A549 (cell line): Measurements from ENCODE around the gene NTSR1. TPM values are rescaled to one million over a fixed set of nuclear protein-coding genes. Genes with fewer than 3 reads are reported as not detected.

Experiments used
- ATAC-seq, 2 experiments: fragments of 200-7000 bp in 1 of 2; fragments of >200 bp in 1 of 2; cut with Nextera tagmentation in 1 of 2; cut with Tn5 transposase in 1 of 2; 3 replicates each; pipeline versions ENCODE4 v1.8.0 to v1.9.1; 2018 to 2020; ENCODE audit warnings: mild to moderate bottlenecking in 1 of 2, moderate library complexity in 1 of 2
- CTCF ChIA-PET: fragments of 300-600 bp; sonication (Branson Sonifier 250); formaldehyde crosslinking; extraction: SDS; loops from one replicate; lab custom pipeline; 2021; ENCODE audit warnings: antibody characterized with exemption, inconsistent platforms; lab: Yijun Ruan, JAX
- POLR2A ChIA-PET: fragments of 350-600 bp; formaldehyde crosslinking; extraction: SDS; loops from one replicate; lab custom pipeline; 2021; ENCODE audit warnings: antibody characterized with exemption, inconsistent platforms; lab: Yijun Ruan, JAX
- DNase-seq, 2 experiments: peaks; one replicate each; pipeline versions ENCODE4 v3.0.0 to v3.0.0-alpha.2; 2011 to 2016; ENCODE audit warnings: low read depth in 1 of 2, low spot score in 1 of 2
- FAIRE-seq: peaks from 2 replicates; lab custom pipeline; 2011; peaks lifted over from hg19 to GRCh38; lab: Jason Lieb, UNC
- H3K27ac ChIP-seq, 2 experiments: fragments of >200 bp; sonication (Bioruptor Twin); formaldehyde crosslinking; 3 replicates each; pipeline ENCODE4 v1.5.1; 2016 to 2017
- H3K4me1 ChIP-seq: fragments of >200 bp; sonication (Bioruptor Twin); formaldehyde crosslinking; 3 replicates; pipeline ENCODE4 v1.6.1; 2016
- H3K4me2 ChIP-seq: fragments of >200 bp; sonication (Bioruptor Twin); formaldehyde crosslinking; 3 replicates; pipeline ENCODE4 v1.6.1; 2016
- H3K4me3 ChIP-seq: fragments of >200 bp; sonication (Bioruptor Twin); formaldehyde crosslinking; 3 replicates; pipeline ENCODE4 v1.5.1; 2016
- H3K9me3 ChIP-seq: fragments of >200 bp; sonication (Bioruptor Twin); formaldehyde crosslinking; 3 replicates; pipeline ENCODE4 v1.6.1; 2016
- ATOH8 ChIP-seq: fragments of 250-450 bp; sonication (Bioruptor Pico); IDR thresholded peaks from 2 replicates; pipeline ENCODE4 v1.5.0; 2020; ENCODE audit warnings: low read depth, mild to moderate bottlenecking, moderate library complexity
- BCL3 ChIP-seq: fragments of >200 bp; sonication (Bioruptor Twin); formaldehyde crosslinking; IDR thresholded peaks from 3 replicates; pipeline ENCODE4 v1.6.1; 2016
- CBX8 ChIP-seq: fragments of 200-600 bp; sonication (generic); IDR thresholded peaks from 2 replicates; pipeline ENCODE4 v1.6.1; 2016
- CHD2 ChIP-seq: fragments of 150-350 bp; IDR thresholded peaks from 2 replicates; pipeline ENCODE4 v1.6.1; 2014; ENCODE audit warnings: low read length; ENCODE audit not compliant: partially characterized antibody
- EHF ChIP-seq: fragments of 250-450 bp; sonication (Bioruptor Pico); IDR thresholded peaks from 2 replicates; pipeline ENCODE4 v1.5.0; 2020; ENCODE audit warnings: mild to moderate bottlenecking
- EHMT2 ChIP-seq: fragments of 200-600 bp; sonication (generic); IDR thresholded peaks from 2 replicates; pipeline ENCODE4 v1.6.1; 2016; ENCODE audit warnings: antibody characterized with exemption, low read depth, mild to moderate bottlenecking, moderate library complexity
- ELK1 ChIP-seq: fragments of 150-350 bp; IDR thresholded peaks from 2 replicates; pipeline ENCODE4 v1.6.1; 2014; ENCODE audit warnings: low read depth, mild to moderate bottlenecking, low read length
- EP300 ChIP-seq, 2 experiments: fragments of >200 bp; sonication (Bioruptor Twin); formaldehyde crosslinking; IDR thresholded peaks; 2 replicates in 1 of 2; 3 replicates in 1 of 2; pipeline ENCODE4 v1.6.1; 2016 to 2017
- HMGXB4 ChIP-seq: fragments of 250-450 bp; sonication (Bioruptor Pico); IDR thresholded peaks from 2 replicates; pipeline ENCODE4 v1.5.0; 2021; ENCODE audit warnings: mild to moderate bottlenecking, moderate library complexity, borderline replicate concordance
- HOXA7 ChIP-seq: fragments of 250-450 bp; sonication (Bioruptor Pico); IDR thresholded peaks from 2 replicates; pipeline ENCODE4 v1.5.0; 2020; ENCODE audit warnings: mild to moderate bottlenecking, moderate library complexity
- HOXB5 ChIP-seq: fragments of 250-450 bp; sonication (Bioruptor Pico); IDR thresholded peaks from 2 replicates; pipeline ENCODE4 v1.5.0; 2020; ENCODE audit warnings: mild to moderate bottlenecking, moderate library complexity
- JUN ChIP-seq, 2 experiments: fragments of >200 bp; sonication (Bioruptor Twin); formaldehyde crosslinking; IDR thresholded peaks; 2 replicates in 1 of 2; 3 replicates in 1 of 2; pipeline ENCODE4 v1.6.1; 2016 to 2017
- KDM1A ChIP-seq: fragments of 200-600 bp; sonication (generic); IDR thresholded peaks from 2 replicates; pipeline ENCODE4 v1.6.1; 2016; ENCODE audit warnings: low read depth, mild to moderate bottlenecking
- KDM5A ChIP-seq: fragments of 200-600 bp; sonication (generic); IDR thresholded peaks from 2 replicates; pipeline ENCODE4 v1.6.1; 2016; ENCODE audit warnings: antibody characterized with exemption, mild to moderate bottlenecking
- MAFK ChIP-seq: fragments of 450-650 bp; IDR thresholded peaks from 2 replicates; pipeline ENCODE4 v1.6.1; 2014; ENCODE audit not compliant: partially characterized antibody
- MAX ChIP-seq: IDR thresholded peaks from 2 replicates; pipeline ENCODE4 v1.6.1; 2012
- MAZ ChIP-seq: fragments of 150-350 bp; IDR thresholded peaks from 2 replicates; pipeline ENCODE4 v1.6.1; 2014; ENCODE audit warnings: antibody characterized with exemption, low read depth, low read length, borderline replicate concordance
- MYC ChIP-seq: IDR thresholded peaks from 2 replicates; pipeline ENCODE4 v1.6.1; 2012; ENCODE audit warnings: mild to moderate bottlenecking, inconsistent platforms, low read length, improper control_type of control experiment, borderline replicate concordance
- NFE2L2 ChIP-seq: fragments of 150-350 bp; conservative IDR thresholded peaks from 2 replicates; pipeline ENCODE4 v1.6.1; 2014; ENCODE audit warnings: low read length
- NR3C1 ChIP-seq: fragments of >200 bp; sonication (Bioruptor Twin); formaldehyde crosslinking; IDR thresholded peaks from 3 replicates; pipeline ENCODE4 v1.6.1; 2017
- PBX3 ChIP-seq: IDR thresholded peaks from 2 replicates; pipeline ENCODE4 v1.6.1; 2012
- PHF8 ChIP-seq: fragments of 200-600 bp; sonication (generic); IDR thresholded peaks from 2 replicates; pipeline ENCODE4 v1.6.1; 2016; ENCODE audit warnings: low read depth, mild to moderate bottlenecking, antibody characterized with exemption, moderate library complexity, borderline replicate concordance
- POLR2A ChIP-seq: IDR thresholded peaks from 2 replicates; pipeline ENCODE4 v1.6.1; 2012; ENCODE audit warnings: mild to moderate bottlenecking, low read length
- POLR2AphosphoS2 ChIP-seq: conservative IDR thresholded peaks from 2 replicates; pipeline ENCODE4 v1.6.1; 2012; ENCODE audit warnings: low read length, improper control_type of control experiment, inconsistent platforms
- RAD21 ChIP-seq, 2 experiments: fragments of >200 bp in 1 of 2; sonication (Bioruptor Twin) in 1 of 2; formaldehyde crosslinking in 1 of 2; IDR thresholded peaks in 1 of 2; conservative IDR thresholded peaks in 1 of 2; 2 replicates in 1 of 2; 3 replicates in 1 of 2; pipeline ENCODE4 v1.6.1; 2012 to 2018; ENCODE audit warnings: inconsistent platforms in 1 of 2
- RARB ChIP-seq: fragments of 250-450 bp; sonication (Bioruptor Pico); IDR thresholded peaks from 2 replicates; pipeline ENCODE4 v1.8.0; 2021; ENCODE audit warnings: mild to moderate bottlenecking, moderate library complexity
- TFCP2L1 ChIP-seq: fragments of 250-450 bp; sonication (Bioruptor Pico); IDR thresholded peaks from 2 replicates; pipeline ENCODE4 v1.5.0; 2021; ENCODE audit warnings: mild to moderate bottlenecking
- TP53 ChIP-seq: fragments of 250-450 bp; sonication (Bioruptor Pico); IDR thresholded peaks from 2 replicates; pipeline ENCODE4 v1.5.0; 2021; ENCODE audit warnings: mild to moderate bottlenecking, moderate library complexity
- USF2 ChIP-seq: fragments of 450-650 bp; IDR thresholded peaks from 2 replicates; pipeline ENCODE4 v1.6.1; 2014; ENCODE audit warnings: antibody characterized with exemption
- ZNF302 ChIP-seq: fragments of 250-450 bp; sonication (Bioruptor Pico); IDR thresholded peaks from 2 replicates; pipeline ENCODE4 v1.9.0; 2021; ENCODE audit warnings: inconsistent platforms, mild to moderate bottlenecking, moderate library complexity
- ZSCAN20 ChIP-seq: fragments of 250-450 bp; sonication (Bioruptor Pico); IDR thresholded peaks from 2 replicates; pipeline ENCODE4 v1.8.0; 2022; ENCODE audit warnings: mild to moderate bottlenecking, moderate library complexity
- WGBS: methylation state at CpG from one replicate; pipeline ENCODE4 v1.1.6; 2017; ENCODE audit errors: missing lambda C conversion rate; 5-methylcytosine and 5-hydroxymethylcytosine counted together
- polyA plus RNA-seq, 4 experiments: library from polyadenylated mRNA; depleted of rRNA in 3 of 4; stranded (reverse); fragments of >200 nt; fragmentation: RNase III in 1 of 4; extraction: RNeasy Plus Mini Kit Qiagen cat#74134 plus additional on column Dnase treatment in 1 of 4; gene quantifications; 2 replicates in 3 of 4; 3 replicates in 1 of 4; pipeline ENCODE4 v1.2.3, GENCODE V29; 2011 to 2017

The NTSR1 gene
- polyA plus RNA-seq, 2 of the 4 experiments (the other 2 are of a cell fraction): 0.03 TPM; not detected in 1

- no peak for FAIRE-seq
- DNase-seq: no peak
- TF ChIP-seq KDM1A: no peak
- TF ChIP-seq USF2: no peak
- TF ChIP-seq MYC: no peak
- no peak for TF ChIP-seq ZNF302 (CRISPR knock-in tag)
- TF ChIP-seq HOXB5: no peak
- TF ChIP-seq ZSCAN20 (CRISPR knock-in tag): no peak
- no peak for TF ChIP-seq EHF (CRISPR knock-in tag)
- no peak for TF ChIP-seq JUN (IDR thresholded peaks at IDR 0.05)
- no peak for TF ChIP-seq RAD21 (conservative IDR thresholded peaks at IDR 0.05 in 1 of 2, IDR thresholded peaks at IDR 0.05 in 1 of 2)
- no peak for TF ChIP-seq MAFK
- TF ChIP-seq RARB (CRISPR knock-in tag): no peak
- TF ChIP-seq KDM5A: no peak
- TF ChIP-seq TP53 (CRISPR knock-in tag): no peak
- no peak for TF ChIP-seq POLR2A
- no peak for TF ChIP-seq HOXA7 (CRISPR knock-in tag)
- no peak for TF ChIP-seq PBX3
- TF ChIP-seq, all 56 proteins: peak for 0
- Histone ChIP-seq H3K9me3 (peaks cover 10% of the 10 kb centered on the region; the same call in 2 of the 3 replicates), H3K27ac (no peak overlapping the region), H3K4me2 (no peak overlapping the region), H3K4me3 (no peak overlapping the region), H3K4me1 (no peaks in the 10 kb centered on the region)
- POLR2A ChIA-PET: no interaction called here
- 52% methylated on average over 12 of the region's 12 CpGs for WGBS
- CTCF ChIA-PET: interaction anchor here (1.4 to 2.0 kb wide), 2 partner anchors 12 to 24 kb away, joined by 3 to 4 read pairs; no protein-coding TSS in a partner anchor
- no peak for ATAC-seq
Measured at GRCh38 chr20:62726276-62726675, 17.6 kb downstream of the NTSR1 start.

- CTCF ChIA-PET: interaction anchor here (1.4 kb wide), 1 partner anchor 11 kb away, joined by 3 read pairs; no protein-coding TSS in a partner anchor
- TF ChIP-seq HMGXB4 (CRISPR knock-in tag): no peak
- TF ChIP-seq POLR2AphosphoS2: no peak
- TF ChIP-seq NFE2L2: no peak
- no peak for TF ChIP-seq ZNF302 (CRISPR knock-in tag)
- no peak for TF ChIP-seq ATOH8
- TF ChIP-seq PHF8: no peak
- no peak for TF ChIP-seq CHD2
- no peak for TF ChIP-seq MAZ
- TF ChIP-seq NR3C1: no peak
- TF ChIP-seq EP300 (IDR thresholded peaks at IDR 0.05): no peak
- no peak for TF ChIP-seq EHMT2
- no peak for TF ChIP-seq TFCP2L1 (CRISPR knock-in tag)
- no peak for TF ChIP-seq CBX8
- TF ChIP-seq BCL3: no peak
- no peak for TF ChIP-seq MAX
- no peak for TF ChIP-seq ELK1
Measured at GRCh38 chr20:62726716-62727583, 18.3 kb downstream of the NTSR1 start.

More at GRCh38 chr20:62726716-62727583, 18.3 kb downstream of the NTSR1 start:
- no peak overlapping the region for H3K4me3 ChIP-seq
- POLR2A ChIA-PET: no interaction called here
- no peak overlapping the region for H3K4me2 ChIP-seq
- FAIRE-seq (no peak), DNase-seq (no peak), ATAC-seq (peak in 1 of 2 experiments; percentile 19; a peak in 1 of 6 replicates)
- no peaks in the 10 kb centered on the region for H3K4me1 ChIP-seq
- no peak overlapping the region for H3K27ac ChIP-seq
- peaks cover 4% of the 10 kb centered on the region; the same call in 2 of the 3 replicates for H3K9me3 ChIP-seq
- WGBS: 73% methylated on average over 19 of the region's 31 CpGs
